PC-9 (cell line): ENCODE data around the gene GBE1. TPM values are rescaled to one million over a fixed set of nuclear protein-coding genes. Genes with fewer than 3 reads are reported as not detected.

ENCODE experiments used
- BruUV-seq: library from RNA; stranded (reverse); fragments of 400-500 nt; replicated peaks from 2 replicates; lab custom pipeline; 2021; lab: Mats Ljungman, UMichigan
- CTCF ChIA-PET: fragments of 300-600 bp; sonication (Branson Sonifier 250); formaldehyde crosslinking; loops from one replicate; lab custom pipeline; 2022; ENCODE audit warnings: antibody characterized with exemption; lab: Charles Lee
- POLR2A ChIA-PET: fragments of 300-600 bp; sonication (Branson Sonifier 250); formaldehyde crosslinking; loops from one replicate; lab custom pipeline; 2022; ENCODE audit warnings: antibody characterized with exemption; ENCODE audit not compliant: unreplicated experiment; lab: Charles Lee
- DNase-seq, 2 experiments: peaks; one replicate each; pipeline versions ENCODE4 v3.0.0 to v3.0.0-alpha.2; 2015 to 2022; ENCODE audit warnings: mixed read lengths in 1 of 2
- H2AFZ ChIP-seq: fragments of 200-600 bp; sonication (generic); 2 replicates; pipeline ENCODE4 v1.8.1; 2017; ENCODE audit warnings: antibody characterized with exemption
- H3F3A ChIP-seq: fragments of 200-600 bp; sonication (generic); 2 replicates; pipeline ENCODE4 v1.8.1; 2017; ENCODE audit warnings: antibody characterized with exemption, mild to moderate bottlenecking, low read depth; ENCODE audit not compliant: insufficient read depth
- H3K27ac ChIP-seq: fragments of 200-600 bp; sonication (generic); 2 replicates; pipeline ENCODE4 v1.6.1; 2016; ENCODE audit warnings: mixed run types
- H3K27me3 ChIP-seq: fragments of 200-600 bp; sonication (generic); 2 replicates; pipeline ENCODE4 v1.6.1; 2016; ENCODE audit warnings: low read depth, mixed run types; ENCODE audit not compliant: insufficient read depth
- H3K36me3 ChIP-seq: fragments of 200-600 bp; sonication (generic); 2 replicates; pipeline ENCODE4 v1.6.1; 2016; ENCODE audit warnings: low read depth, mixed run types
- H3K4me1 ChIP-seq: fragments of 200-600 bp; sonication (generic); replicated peaks from 2 replicates; pipeline ENCODE4 v1.6.1; 2016; ENCODE audit warnings: mixed run types; ENCODE audit not compliant: insufficient read depth
- H3K4me2 ChIP-seq: fragments of 200-600 bp; sonication (generic); 2 replicates; pipeline ENCODE4 v1.6.1; 2017; ENCODE audit warnings: mixed run types
- H3K4me3 ChIP-seq: fragments of 200-600 bp; sonication (generic); 2 replicates; pipeline ENCODE4 v1.6.1; 2016; ENCODE audit warnings: mixed run types
- H3K79me2 ChIP-seq: fragments of 200-600 bp; sonication (generic); 2 replicates; pipeline ENCODE4 v1.6.1; 2017; ENCODE audit warnings: low read depth, mixed run types
- H3K9me2 ChIP-seq: fragments of 200-600 bp; sonication (generic); 2 replicates; pipeline ENCODE4 v1.8.1; 2017; ENCODE audit warnings: mild to moderate bottlenecking; ENCODE audit not compliant: insufficient read depth
- H3K9me3 ChIP-seq: fragments of 200-600 bp; sonication (generic); 2 replicates; pipeline ENCODE4 v1.8.1; 2016; ENCODE audit warnings: low read depth; ENCODE audit not compliant: insufficient read depth
- H4K20me1 ChIP-seq: fragments of 200-600 bp; sonication (generic); 2 replicates; pipeline ENCODE4 v1.8.1; 2017; ENCODE audit not compliant: insufficient read depth
- EZH2 ChIP-seq: fragments of 200-600 bp; sonication (generic); IDR thresholded peaks from 2 replicates; pipeline ENCODE4 v1.8.0; 2017; ENCODE audit warnings: antibody characterized with exemption, low read depth
- intact Hi-C: fragments of 100-400 bp; cut with micrococcal nuclease; formaldehyde crosslinking; loops from one replicate; pipeline ENCODE4 v1.10.0; 2022; ENCODE audit not compliant: unreplicated experiment
- total RNA-seq: library from RNA; stranded (reverse); gene quantifications from 2 replicates; pipeline ENCODE4 v1.2.3, GENCODE V29; 2021
- TF ChIP-seq, protein P1 (sequence below): fragments of 200-600 bp; sonication (generic); conservative IDR thresholded peaks from 2 replicates; pipeline ENCODE4 v1.6.1; 2017; ENCODE audit warnings: mixed run types, antibody characterized with exemption, mild to moderate bottlenecking, moderate library complexity

Gene GBE1
- total RNA-seq, 1 experiment from 2014 or later = 31.2 TPM

DNA sequence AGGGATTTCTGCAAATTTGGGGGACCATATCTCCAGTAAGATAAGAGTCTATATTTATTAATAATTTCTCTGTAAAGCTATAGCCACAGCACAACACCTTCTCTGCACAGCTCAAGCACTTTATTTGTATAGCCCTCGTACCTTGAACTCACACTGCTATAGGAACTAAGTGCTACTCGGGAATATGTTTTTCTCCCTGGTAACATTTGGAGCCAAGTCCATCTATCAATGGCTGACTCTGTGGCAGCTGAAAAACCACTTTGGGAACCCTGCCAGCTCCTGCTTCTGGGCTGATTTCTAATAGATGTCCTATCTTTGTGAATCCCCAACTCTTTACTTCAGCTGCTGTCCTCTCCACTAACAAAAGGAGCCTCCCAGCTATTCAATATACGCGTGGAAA lies 298.5 kb downstream of the GBE1 start:
- H3K36me3 ChIP-seq = no peaks in the 10 kb centered on the region
- H3K9me2 ChIP-seq = no peaks in the 10 kb centered on the region
- intact Hi-C loops = no loop called here
- H3K4me3 ChIP-seq = no peak overlapping the region
- no peaks in the 10 kb centered on the region for H3K79me2 ChIP-seq
- no peak for DNase-seq
- H2AFZ ChIP-seq = no peak overlapping the region
- H3K4me2 ChIP-seq = no peak overlapping the region
- TF ChIP-seq EZH2 = no peak
- ChIA-PET CTCF (no interaction called here), POLR2A (no interaction called here)
- no peak overlapping the region for H3K27ac ChIP-seq
- no peaks in the 10 kb centered on the region for H3F3A ChIP-seq
- BruUV-seq = no TSS peak
- H3K9me3 ChIP-seq = no peaks in the 10 kb centered on the region
- no peaks in the 10 kb centered on the region for H3K4me1 ChIP-seq
- no peaks in the 10 kb centered on the region for H3K27me3 ChIP-seq
- H4K20me1 ChIP-seq = no peaks in the 10 kb centered on the region

DNA sequence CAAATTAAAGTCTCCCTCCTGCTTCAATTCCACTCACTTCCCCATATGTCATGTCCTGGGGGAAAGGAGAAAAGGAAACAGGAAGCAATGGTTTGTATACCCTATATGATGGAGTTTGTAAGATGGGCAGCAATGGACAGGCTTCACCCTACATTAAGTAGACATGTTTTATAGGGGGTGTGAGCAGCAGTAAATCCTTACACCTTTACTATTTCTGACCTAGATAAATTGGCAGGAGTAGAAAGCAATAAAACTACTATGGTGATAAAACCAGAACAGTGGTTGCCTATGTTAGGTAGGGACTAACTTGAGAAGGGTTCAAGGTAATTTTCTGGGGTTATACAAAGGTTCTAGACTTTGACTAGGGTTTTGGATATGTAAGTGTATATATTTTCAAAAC lies 301.7 kb downstream of the GBE1 start:
- TF ChIP-seq EZH2 = no peak
- TF ChIP-seq, protein P1, sequence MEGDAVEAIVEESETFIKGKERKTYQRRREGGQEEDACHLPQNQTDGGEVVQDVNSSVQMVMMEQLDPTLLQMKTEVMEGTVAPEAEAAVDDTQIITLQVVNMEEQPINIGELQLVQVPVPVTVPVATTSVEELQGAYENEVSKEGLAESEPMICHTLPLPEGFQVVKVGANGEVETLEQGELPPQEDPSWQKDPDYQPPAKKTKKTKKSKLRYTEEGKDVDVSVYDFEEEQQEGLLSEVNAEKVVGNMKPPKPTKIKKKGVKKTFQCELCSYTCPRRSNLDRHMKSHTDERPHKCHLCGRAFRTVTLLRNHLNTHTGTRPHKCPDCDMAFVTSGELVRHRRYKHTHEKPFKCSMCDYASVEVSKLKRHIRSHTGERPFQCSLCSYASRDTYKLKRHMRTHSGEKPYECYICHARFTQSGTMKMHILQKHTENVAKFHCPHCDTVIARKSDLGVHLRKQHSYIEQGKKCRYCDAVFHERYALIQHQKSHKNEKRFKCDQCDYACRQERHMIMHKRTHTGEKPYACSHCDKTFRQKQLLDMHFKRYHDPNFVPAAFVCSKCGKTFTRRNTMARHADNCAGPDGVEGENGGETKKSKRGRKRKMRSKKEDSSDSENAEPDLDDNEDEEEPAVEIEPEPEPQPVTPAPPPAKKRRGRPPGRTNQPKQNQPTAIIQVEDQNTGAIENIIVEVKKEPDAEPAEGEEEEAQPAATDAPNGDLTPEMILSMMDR = no peak
- H3K9me2 ChIP-seq = no peaks in the 10 kb centered on the region
- DNase-seq = no peak
- ChIA-PET CTCF (no interaction called here), POLR2A (no interaction called here)
- H3K79me2 ChIP-seq = no peaks in the 10 kb centered on the region
- H3K4me1 ChIP-seq = no peaks in the 10 kb centered on the region
- no TSS peak for BruUV-seq
- H4K20me1 ChIP-seq = no peaks in the 10 kb centered on the region
- no peaks in the 10 kb centered on the region for H3F3A ChIP-seq
- H2AFZ ChIP-seq = no peak overlapping the region
- H3K27me3 ChIP-seq = no peaks in the 10 kb centered on the region
- intact Hi-C loops = no loop called here
- H3K36me3 ChIP-seq = no peaks in the 10 kb centered on the region
- no peak overlapping the region for H3K4me2 ChIP-seq
- H3K4me3 ChIP-seq = no peak overlapping the region
- H3K9me3 ChIP-seq = no peaks in the 10 kb centered on the region
- no peak overlapping the region for H3K27ac ChIP-seq

DNA sequence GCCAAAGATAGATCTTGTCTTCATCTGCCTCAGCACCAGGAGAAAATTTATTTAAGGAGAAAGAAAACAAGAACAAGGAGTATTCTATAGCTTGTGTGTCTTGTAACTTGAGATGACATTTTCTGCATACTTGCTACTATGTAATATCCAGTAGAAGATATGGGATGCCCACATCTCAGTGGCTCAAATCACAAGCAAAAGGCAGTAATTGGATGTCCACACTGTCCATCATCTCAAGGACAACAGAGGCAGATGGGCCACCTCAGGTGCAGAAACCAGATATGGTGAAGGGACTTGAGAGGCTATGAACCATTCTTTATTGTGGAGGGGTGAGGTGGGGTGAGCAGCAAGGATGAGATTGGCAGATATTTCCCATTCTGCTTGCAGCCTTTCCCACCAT lies 309.0 kb downstream of the GBE1 start:
- POLR2A ChIA-PET = no interaction called here
- intact Hi-C loops = no loop called here
- TF ChIP-seq EZH2 = no peak
- TF ChIP-seq, protein P1 = no peak
- no peak for DNase-seq
- Histone ChIP-seq H3K36me3 (no peaks in the 10 kb centered on the region), H3F3A (no peaks in the 10 kb centered on the region), H3K9me3 (no peaks in the 10 kb centered on the region; the same call in 1 of the 2 replicates), H4K20me1 (no peaks in the 10 kb centered on the region), H3K4me3 (no peak overlapping the region), H3K27me3 (no peaks in the 10 kb centered on the region), H2AFZ (no peak overlapping the region), H3K4me1 (no peaks in the 10 kb centered on the region), H3K4me2 (no peak overlapping the region), H3K9me2 (no peaks in the 10 kb centered on the region), H3K79me2 (no peaks in the 10 kb centered on the region), H3K27ac (no peak overlapping the region)
- CTCF ChIA-PET = no interaction called here
- BruUV-seq = no TSS peak

DNA sequence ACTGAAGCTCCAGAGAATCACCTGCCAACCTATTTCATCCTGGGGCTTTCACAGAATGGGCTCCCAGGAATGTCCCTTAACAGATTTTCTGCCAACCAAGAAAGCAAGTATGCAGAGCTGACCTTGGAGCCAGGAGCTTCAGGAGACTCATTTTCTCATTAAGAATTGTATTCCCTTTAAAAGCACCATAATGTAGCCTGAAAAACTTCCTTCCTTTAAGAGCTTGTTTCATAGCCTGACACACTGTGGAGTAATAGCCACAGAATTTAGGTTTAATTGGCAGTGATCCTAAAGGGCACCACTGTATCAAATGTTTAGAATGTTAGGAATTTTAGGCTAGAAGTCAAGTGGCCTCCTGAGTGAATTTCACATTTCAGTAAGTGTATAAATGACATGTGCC lies 309.8 kb downstream of the GBE1 start:
- Histone ChIP-seq H3K4me1 (no peaks in the 10 kb centered on the region), H3K27ac (no peak overlapping the region), H3K4me3 (no peak overlapping the region), H3K9me2 (no peaks in the 10 kb centered on the region), H4K20me1 (no peaks in the 10 kb centered on the region), H3K9me3 (no peaks in the 10 kb centered on the region; the same call in 1 of the 2 replicates), H3K27me3 (no peaks in the 10 kb centered on the region), H3K79me2 (no peaks in the 10 kb centered on the region), H2AFZ (no peak overlapping the region), H3F3A (no peaks in the 10 kb centered on the region), H3K4me2 (no peak overlapping the region), H3K36me3 (no peaks in the 10 kb centered on the region)
- POLR2A ChIA-PET = no interaction called here
- CTCF ChIA-PET = no interaction called here
- TF ChIP-seq EZH2 = no peak
- TF ChIP-seq, protein P1 = no peak
- intact Hi-C loops = no loop called here
- BruUV-seq = no TSS peak
- DNase-seq = peak; percentile 1 to 40
